ENCODE data around the gene RASD1.

- TF ChIP-seq CTCF (IDR thresholded peaks at IDR 0.05 in 2 of 3, conservative IDR thresholded peaks at IDR 0.05 in 1 of 3; ENCODE audit: borderline replicate concordance in 1 of 3, insufficient read depth in 1 of 3, low read depth in 2 of 3, low read length in 2 of 3) (no peak), SP1 (IDR thresholded peaks at IDR 0.05; ENCODE audit: low read depth) (no peak), ZFX (IDR thresholded peaks at IDR 0.05) (no peak), ATF3 (IDR thresholded peaks at IDR 0.05) (no peak)
Observed at GRCh38 chr17:17494499-17494869, 1.7 kb downstream of the RASD1 start.

Measured in HCT116 (cell line).